GM21526 (cell line): ENCODE results near the gene CBFA2T3.

Experiments used
- ATAC-seq: cut with Tn5 transposase; IDR thresholded peaks from one replicate; pipeline ENCODE4 v1.9.1; 2021; ENCODE audit warnings: moderate library complexity; ENCODE audit not compliant: unreplicated experiment, low FRiP score

The CBFA2T3 gene

GRCh38 chr16:88966986-88967829 is 9.8 kb downstream of the CBFA2T3 start:
- ATAC-seq: no peak

GRCh38 chr16:88965826-88966480 is 11.1 kb downstream of the CBFA2T3 start:
- ATAC-seq: no peak

- ATAC-seq: no peak
These were observed 11.6 kb downstream of the CBFA2T3 start for GRCh38 chr16:88965411-88965810.

- no peak for ATAC-seq
These were observed 12.4 kb downstream of the CBFA2T3 start for GRCh38 chr16:88964636-88965035.

- ATAC-seq: no peak
These were observed 13.4 kb downstream of the CBFA2T3 start for GRCh38 chr16:88963583-88963982.

- no peak for ATAC-seq
These were observed 14.4 kb downstream of the CBFA2T3 start for GRCh38 chr16:88962478-88963152.

GRCh38 chr16:88961011-88961410 is 16.0 kb downstream of the CBFA2T3 start:
- ATAC-seq: no peak

- ATAC-seq: no peak
These were observed 16.5 kb downstream of the CBFA2T3 start for GRCh38 chr16:88960516-88960915.

- no peak for ATAC-seq
These were observed 18.0 kb downstream of the CBFA2T3 start for GRCh38 chr16:88959022-88959421.

GRCh38 chr16:88957887-88958577 is 19.0 kb downstream of the CBFA2T3 start:
- ATAC-seq: no peak

GRCh38 chr16:88957433-88957767 is 19.6 kb downstream of the CBFA2T3 start:
- no peak for ATAC-seq

GRCh38 chr16:88956546-88957432 is 20.2 kb downstream of the CBFA2T3 start:
- no peak for ATAC-seq

GRCh38 chr16:88955906-88956305 is 21.1 kb downstream of the CBFA2T3 start:
- ATAC-seq: no peak

- ATAC-seq: no peak
These were observed 23.9 kb downstream of the CBFA2T3 start for GRCh38 chr16:88953003-88953690.

- ATAC-seq: no peak
These were observed 25.0 kb downstream of the CBFA2T3 start for GRCh38 chr16:88951989-88952388.

- no peak for ATAC-seq
These were observed 25.5 kb downstream of the CBFA2T3 start for GRCh38 chr16:88951501-88951900.

GRCh38 chr16:88948781-88949490 is 28.1 kb downstream of the CBFA2T3 start:
- ATAC-seq: no peak

GRCh38 chr16:88945473-88945872 is 31.5 kb downstream of the CBFA2T3 start:
- no peak for ATAC-seq

- no peak for ATAC-seq
These were observed 33.3 kb downstream of the CBFA2T3 start for GRCh38 chr16:88943741-88944140.
